LNCAP (cell line): ENCODE data around the gene TMEM272.

Source experiments
- CTCF ChIP-seq: fragments of 450-650 bp; IDR thresholded peaks from 2 replicates; pipeline ENCODE4 v1.5.1; 2017; ENCODE audit warnings: mild to moderate bottlenecking

Gene TMEM272

DNA sequence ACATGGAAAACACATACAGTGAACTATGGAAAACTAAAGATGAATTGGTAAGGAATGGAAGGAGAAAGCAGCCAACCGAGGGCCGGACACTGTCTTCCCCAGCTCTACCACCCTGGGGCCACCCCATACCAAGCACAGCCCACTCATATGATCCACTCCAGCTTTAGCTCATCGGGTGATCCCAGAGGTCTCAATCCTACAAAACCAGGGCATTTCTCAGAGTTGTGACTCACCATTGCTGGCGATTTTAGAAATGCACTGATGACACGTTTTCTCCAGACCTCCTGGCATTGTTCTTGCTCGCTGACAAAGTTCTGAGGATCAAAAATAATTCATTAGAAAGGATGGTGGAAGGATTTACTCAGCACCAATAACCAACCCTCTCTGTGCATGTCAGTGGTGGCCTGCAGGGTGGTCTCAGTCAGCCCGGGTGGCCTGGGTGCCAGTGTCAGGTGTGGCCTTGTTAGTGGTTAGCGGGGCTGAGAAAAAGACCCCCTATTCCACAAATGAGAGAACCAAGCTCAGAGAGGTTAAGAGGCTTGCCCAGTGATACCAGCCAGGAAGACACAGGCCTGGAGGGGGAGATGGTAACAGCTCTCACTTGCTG is 6.6 kb downstream of the TMEM272 start:
- TF ChIP-seq CTCF: no peak

DNA sequence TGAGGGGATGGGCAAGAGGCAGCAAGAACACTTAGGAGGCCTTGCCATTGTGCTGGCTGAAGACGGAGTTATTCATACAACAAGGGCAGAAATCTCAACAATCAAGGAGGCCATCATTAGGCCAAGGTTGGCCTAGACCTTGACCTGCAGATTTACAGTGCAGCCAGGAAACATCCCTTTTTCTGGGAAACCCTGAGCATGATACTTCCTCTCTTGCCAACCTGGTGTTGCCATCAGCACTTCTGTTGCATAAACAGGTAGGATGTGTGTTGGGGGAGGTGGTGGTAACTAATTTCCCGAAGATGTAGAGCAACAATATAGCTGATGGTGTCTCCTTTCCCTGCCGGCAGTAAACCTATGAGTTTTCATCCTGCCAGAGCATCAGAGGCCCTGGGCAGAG is 8.0 kb downstream of the TMEM272 start:
- TF ChIP-seq CTCF: no peak

DNA sequence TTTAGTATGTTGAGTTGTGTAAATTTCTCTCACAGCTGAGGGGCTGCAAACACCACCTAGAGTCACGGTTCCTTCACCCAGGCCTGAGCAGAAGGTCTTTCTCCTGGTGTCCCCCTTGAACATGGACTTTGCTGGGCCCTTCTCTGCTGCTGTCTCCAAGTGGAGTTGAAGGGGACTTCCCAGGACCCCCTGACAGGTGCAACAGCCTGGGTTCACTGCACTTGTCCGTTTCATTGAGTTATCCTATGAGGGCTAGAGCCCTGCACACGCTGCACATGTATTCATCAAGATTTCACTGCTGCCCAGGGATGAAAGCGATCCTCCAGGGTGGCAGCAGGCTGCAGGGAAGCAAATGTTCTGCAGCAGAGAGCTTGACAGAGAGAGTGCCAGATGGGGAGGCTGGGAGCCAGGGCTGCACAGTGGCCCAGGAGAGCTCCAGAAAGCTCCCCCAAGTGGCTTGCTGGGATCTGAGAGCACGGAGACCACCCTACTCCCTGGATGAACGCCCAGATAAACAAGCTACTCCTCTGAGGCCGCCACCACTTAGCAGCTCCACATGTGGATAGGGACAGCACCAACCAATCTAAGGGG is 10.3 kb downstream of the TMEM272 start:
- no peak for TF ChIP-seq CTCF

DNA sequence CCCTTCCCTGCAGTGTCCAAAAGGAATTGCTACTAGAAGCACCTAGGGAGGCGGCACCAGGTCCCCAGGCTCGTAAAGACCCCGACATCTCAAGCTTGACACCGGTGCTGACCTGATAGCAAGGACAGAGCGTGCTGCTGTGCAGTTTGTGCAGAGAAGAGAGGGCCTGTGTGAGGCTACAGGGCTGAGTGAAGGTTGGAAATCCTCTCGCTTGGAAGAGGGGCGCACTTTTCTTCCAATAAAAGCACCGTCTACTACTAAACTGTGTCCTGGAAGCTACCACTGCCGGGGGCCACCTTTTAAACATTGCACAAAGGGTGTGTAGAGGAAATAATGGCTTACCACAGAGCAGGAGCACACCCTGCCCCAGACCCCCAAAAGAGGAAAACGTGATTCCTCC is 11.0 kb downstream of the TMEM272 start:
- no peak for TF ChIP-seq CTCF

DNA sequence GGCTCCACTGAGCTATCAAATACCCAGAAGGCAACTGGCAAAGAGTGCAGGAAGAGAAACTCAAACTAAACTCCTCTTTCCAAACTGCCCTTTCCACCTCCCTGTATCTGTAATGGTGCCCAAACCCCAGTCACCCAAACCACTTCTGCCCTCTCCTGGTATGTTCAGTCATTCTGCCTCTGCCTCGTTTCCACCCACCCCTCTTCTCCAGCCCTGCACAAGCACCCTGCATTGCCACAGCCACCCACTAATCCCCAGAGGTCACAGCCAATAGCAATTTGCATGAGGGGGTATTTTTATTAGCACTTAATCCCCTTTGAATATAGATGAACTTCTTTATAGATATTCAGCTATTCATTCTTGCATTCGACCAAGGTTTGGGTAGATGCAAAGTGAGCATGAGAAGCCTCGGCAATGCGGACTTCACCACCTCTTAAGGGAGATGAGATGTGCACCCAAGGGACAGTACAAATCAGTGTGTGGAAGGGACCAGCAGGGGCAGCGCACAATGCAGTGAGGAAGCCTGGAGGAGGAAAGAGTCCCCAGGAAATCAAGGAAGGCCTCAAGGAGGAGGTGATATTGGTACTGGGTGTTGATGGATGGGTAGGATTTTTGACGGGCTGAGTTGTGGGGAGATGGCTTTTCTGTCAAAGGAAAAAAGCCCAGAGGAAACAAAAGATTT is 12.4 kb downstream of the TMEM272 start:
- peak; percentile 46 for TF ChIP-seq CTCF

DNA sequence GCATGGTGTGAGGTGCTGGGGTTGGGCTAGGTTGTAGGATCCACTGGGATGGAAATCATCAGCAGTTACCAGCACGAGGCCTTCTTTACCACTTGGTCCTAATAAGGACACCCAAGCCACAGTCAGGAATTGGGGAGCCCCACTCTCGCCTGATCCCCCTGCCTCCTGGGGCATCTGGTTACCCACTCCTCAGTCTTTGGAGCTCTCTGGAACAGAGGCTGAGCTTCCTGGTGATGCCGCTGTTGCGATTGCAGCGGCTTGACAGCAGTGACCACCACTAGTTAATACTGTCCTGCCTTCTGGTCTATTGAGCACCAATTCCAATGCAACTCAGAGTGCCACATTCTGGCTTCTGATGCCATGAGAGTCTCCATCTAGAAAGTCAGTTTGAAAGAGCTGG is 13.5 kb downstream of the TMEM272 start:
- no peak for TF ChIP-seq CTCF

- no peak for TF ChIP-seq CTCF
Measured at GRCh38 chr13:51829568-51829899, 15.4 kb downstream of the TMEM272 start.
